ACHN (cell line): ENCODE results near the gene RABAC1.
"Not testable (repeated sequence)": the region's sequence is repeated elsewhere in the genome, so short reads cannot be mapped to it uniquely, and the experiment has no call there.

ENCODE experiments used
- DNase-seq: peaks from one replicate; pipeline ENCODE4 v3.0.0-alpha.2; 2015
- in situ Hi-C: cut with HindIII; loops from 2 replicates; pipeline ENCODE4 v1.10.0; 2017; ENCODE audit warnings: low sequenced_read_pairs, low pct_ligation_motif_present, low pct_unique_long_range_greater_than_20kb

Gene RABAC1

DNA sequence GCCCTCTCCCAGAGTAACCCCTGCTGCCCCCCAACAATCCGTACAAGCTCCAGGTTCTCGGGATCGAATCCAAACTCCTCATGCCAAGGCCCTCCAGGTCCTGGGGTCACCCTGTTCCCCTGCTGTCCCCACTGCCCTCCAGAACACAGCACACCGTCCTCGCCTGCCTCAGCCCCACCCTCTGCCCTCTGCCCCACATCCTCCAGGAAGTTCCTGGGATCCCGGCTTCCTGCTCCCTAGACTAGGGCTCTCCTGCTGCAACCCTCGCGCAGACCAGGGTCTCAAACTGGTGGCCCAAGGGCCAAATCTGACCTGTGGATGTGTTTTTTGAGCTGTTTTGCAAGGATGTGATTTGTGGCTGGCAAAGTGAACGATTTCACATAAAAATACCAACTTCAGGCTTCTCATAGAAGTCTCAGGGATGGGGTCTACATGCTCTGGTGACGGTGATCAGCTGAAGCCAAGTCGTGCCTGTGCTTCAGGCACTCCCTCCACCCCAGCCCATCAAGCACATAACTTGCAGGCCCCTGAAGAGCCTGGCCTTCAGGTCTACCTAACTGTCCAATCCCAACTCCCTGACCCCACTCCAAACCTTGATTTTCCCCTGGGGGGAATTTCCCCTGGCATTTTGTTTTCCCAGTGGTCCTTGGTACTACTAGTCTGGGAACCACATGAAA lies 1.8 kb downstream of the RABAC1 start:
- in situ Hi-C loops = no loop called here
- no peak for DNase-seq

DNA sequence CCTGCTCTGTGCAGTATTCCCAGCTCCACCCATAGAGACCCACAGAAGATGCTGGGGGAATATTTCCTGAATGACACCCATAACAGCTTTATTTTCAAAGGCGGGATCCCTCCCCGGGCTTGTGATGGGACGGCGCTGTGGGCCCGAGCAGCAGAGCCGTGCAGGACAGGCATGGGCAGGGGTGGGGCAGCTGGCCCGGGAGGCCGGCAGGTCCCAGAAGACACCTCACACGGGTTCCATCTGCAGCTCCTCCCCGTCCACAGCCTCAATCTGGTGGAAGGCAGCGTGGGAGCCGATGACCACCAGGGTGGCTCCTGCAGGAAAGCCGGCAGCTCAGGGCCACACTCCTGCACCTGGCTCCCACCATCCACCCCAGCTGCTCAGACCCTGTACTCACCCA lies 2.5 kb downstream of the RABAC1 start:
- in situ Hi-C loops = no loop called here
- DNase-seq = no peak

DNA sequence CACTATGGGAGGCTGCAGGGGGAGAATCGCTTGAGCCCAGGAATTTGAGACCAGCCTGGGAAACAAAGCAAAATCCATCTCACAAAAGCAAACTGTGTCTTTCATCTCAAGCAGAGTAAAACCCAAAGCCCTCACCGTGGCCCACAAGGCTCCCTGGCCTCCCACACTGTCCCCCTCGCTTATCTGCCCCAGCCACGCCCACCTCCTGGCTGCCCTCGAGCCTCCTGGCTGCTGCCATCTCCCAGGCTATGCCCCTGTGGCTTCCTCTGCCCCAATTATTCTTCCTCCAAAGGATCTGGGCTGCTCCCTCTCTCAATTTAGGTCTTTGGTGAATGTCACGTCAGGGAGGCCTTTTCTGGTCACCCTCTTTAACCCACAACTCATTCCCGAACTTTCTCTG lies 3.6 kb downstream of the RABAC1 start:
- in situ Hi-C loops = no loop called here

GRCh38 chr19:41951686-41952172 lies 7.4 kb downstream of the RABAC1 start:
- in situ Hi-C loops = no loop called here
- peak; percentile 64 for DNase-seq

More for the DNA sequence above, 3.6 kb downstream of the RABAC1 start:
- DNase-seq = no peak

GRCh38 chr19:41947091-41947490 lies 12.0 kb downstream of the RABAC1 start:
- in situ Hi-C loops = no loop called here
- no peak for DNase-seq

GRCh38 chr19:41945135-41945766 lies 13.9 kb downstream of the RABAC1 start:
- in situ Hi-C loops = no loop called here
- no peak for DNase-seq

- in situ Hi-C loops = no loop called here
- DNase-seq = no peak
Measured at GRCh38 chr19:41944336-41944735, 14.8 kb downstream of the RABAC1 start.

DNA sequence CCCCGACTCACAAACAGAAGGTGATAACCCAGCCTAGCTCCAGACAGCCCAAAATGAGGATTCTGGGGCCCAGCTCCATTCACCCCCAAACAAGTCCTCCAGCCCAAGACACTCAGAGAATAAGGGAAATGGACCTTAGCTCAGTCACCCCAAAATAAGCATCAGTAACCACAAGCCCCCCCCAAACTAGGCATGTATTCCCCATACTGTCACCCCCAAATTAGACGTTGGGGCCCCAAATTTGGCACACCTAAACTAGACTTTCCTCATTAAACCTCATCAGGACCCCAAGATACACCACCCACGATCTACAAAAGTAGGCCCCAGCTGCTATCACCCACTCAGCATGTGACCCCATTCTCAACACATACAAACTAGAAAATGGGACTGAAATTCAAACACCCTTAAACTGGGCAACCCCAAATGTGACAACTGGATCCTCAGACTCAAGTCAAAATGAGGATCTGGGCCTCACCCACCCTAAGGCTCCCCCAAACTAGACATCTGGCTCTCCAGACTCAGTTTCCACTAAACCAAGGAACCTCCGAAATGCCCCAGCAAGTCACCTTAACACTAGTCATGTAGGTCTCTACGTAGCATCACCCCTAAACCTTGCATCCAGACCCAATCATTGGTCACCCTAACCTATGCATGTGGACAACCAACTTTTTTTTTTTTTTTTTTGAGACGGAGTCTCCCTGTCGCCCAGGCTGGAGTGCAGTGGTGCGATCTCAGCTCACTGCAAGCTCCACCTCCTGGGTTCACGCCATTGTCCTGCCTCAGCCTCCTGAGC lies 17.5 kb downstream of the RABAC1 start:
- no peak for DNase-seq
- in situ Hi-C loops = no loop called here

GRCh38 chr19:41940731-41941409 lies 18.3 kb downstream of the RABAC1 start:
- DNase-seq = no peak
- in situ Hi-C loops = no loop called here

DNA sequence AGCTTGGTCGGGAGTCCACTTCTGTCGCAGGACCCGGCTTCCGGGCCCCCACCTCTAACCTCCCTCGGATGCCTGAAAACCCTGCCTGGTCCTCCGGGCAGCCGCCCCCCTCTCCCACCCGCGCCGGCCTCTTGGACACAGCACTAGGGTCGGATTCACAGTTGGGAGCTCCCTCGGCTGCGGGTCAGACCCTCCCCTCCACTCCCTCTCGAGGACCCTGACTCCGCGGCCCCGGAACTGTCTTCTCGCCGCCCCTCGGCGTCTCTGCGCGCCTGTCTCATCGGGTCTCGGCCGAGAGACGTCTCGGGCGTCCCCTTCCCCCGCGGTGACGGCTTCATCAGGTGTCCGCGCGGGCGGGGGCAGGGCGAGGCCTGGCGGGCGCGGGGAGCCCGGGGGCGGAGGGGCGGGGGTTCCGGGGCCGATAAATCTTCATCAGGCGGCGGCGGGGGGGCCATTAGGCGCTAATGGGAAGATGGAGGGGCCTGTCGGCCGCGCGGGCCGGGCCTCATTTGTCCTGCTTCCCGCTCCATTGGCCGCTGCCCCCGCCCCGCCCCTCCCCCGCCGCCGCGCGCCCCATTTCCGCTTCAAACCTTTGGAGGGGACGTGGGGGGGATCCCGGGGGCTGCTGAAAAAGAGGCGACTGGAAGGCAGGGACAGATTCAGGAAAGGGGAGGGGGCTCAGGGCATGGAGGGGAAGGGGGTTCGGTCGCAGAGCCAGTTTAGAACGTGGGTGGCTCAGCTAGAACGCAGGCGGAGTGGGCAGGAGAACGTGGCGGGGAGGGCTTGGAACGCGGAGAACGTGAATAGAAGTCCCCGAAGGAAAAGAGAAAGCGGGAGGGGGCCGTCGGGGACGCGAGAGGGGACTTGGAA lies 19.0 kb downstream of the RABAC1 start:
- no peak for DNase-seq
- in situ Hi-C loops = no loop called here

DNA sequence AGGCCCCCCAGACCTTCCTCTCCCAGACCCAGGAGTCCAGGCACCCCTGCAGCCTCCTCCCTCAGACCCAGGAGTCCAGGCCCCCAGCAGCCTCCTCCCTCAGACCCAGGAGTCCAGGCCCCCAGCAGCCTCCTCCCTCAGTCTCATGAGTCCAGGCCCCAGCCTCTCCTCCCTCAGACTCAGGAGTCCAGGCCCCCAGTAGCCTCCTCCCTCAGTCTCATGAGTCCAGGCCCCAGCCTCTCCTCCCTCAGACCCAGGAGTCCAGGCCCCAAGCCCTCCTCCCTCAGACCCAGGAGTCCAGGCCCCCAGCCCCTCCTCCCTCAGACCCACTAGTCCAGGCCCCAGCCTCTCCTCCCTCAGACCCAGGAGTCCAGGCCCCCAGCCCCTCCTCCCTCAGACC lies 19.9 kb downstream of the RABAC1 start:
- DNase-seq, in situ Hi-C loops: not testable (repeated sequence)

DNA sequence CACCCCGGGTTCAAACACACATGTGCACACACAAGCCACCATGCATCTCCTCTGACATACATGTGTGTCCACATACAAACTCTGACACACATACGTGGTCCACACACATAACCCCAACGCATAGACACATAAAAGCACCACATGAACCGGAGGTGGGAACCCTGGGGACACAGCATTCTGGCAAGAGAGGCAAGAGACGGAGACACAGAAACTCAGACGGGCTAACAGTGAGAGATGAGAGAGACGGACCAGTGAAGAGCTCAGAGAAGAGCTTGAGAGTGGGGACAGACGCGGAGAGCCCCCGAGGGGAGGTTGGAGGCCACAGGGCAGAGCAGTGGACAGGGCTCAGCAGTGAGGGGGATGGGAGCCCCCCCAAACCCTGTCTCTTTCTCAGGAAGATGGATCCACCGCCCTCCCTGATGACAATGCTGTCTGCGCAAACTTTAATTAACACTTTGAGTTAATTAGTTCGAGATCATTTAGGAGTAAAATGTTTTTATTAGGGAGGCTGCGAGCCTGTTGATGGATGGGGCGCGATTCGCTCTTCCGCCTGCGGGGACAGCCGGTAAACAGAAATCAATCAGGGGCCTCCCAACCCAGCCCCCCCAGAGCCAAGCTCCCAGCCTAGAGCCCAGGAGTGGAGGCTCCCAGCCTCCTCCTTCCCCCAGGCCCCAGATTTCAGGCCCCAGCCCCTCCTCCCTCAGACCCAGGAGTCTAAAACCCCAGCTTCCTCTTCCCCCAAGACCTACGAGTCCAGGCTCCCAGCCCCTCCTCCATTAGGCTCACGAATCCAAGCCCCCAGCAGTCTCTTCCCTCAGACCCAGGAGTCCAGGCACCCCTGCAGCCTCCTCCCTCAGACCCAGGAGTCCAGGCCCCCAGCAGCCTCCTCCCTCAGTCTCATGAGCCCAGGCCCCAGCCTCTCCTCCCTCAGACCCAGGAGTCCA lies 21.3 kb downstream of the RABAC1 start:
- DNase-seq = no peak
- in situ Hi-C loops = no loop called here

GRCh38 chr19:41936961-41937360 lies 22.2 kb downstream of the RABAC1 start:
- in situ Hi-C loops = no loop called here

DNA sequence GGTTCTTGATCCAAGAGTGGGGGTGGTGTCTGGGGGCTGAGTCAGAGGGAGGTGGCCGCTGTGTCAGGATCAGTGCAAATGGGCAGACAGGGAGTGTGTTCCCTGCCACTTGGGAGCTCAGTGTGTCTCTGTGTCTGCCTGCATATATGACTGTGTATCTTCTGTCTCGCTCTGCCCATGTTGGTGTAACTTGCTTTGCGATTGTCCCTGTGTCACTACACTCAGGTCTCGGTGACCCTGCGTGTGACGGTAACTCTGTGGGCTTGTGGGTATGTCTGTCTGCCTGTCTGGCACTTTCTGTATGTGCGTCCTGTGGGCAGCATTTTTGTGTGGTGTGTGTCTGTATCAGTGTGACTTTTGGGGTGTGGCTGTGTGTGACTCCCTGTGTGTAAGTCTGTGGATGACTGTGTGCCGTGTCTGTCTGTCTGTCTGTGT lies 22.7 kb downstream of the RABAC1 start:
- DNase-seq = no peak
- in situ Hi-C loops = no loop called here

More at GRCh38 chr19:41936961-41937360, 22.2 kb downstream of the RABAC1 start:
- DNase-seq = no peak

GRCh38 chr19:41935760-41936415 lies 23.2 kb downstream of the RABAC1 start:
- no peak for DNase-seq
- in situ Hi-C loops = no loop called here

DNA sequence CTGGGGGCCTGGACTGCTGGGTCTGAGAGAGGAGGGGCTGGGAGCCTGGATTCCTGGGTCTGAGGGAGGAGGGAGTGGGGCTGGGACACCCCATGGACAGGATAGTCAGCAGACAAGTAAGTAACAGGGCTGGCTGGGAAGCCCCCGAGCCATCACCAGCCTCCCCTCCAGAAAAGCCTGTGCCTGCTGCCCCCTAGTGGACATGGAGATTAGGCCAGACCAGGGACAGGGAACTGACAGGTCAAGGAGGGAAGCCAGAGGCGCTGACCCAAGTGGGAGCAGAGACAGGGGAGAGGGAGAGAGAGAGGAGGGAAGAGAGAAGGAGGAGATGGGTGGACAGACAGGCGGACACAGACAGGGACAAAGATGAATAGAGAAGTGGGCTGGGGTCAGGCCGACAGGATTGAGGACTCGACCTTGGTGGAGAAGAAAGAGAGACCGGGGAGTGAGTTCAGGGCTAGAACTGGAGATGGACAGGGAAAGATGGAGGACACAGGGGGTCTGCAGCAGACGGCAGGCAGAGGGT lies 24.2 kb downstream of the RABAC1 start:
- DNase-seq = peak; percentile 59
- in situ Hi-C loops = no loop called here
